HepG2 (cell line): ENCODE results near the gene PCLO.

ENCODE experiments used
- HMG20A ChIP-seq: IDR thresholded peaks from 2 replicates; pipeline ENCODE4 v1.6.1; 2016; ENCODE audit warnings: borderline replicate concordance
- HNRNPLL ChIP-seq: fragments of 200-400 bp; formaldehyde crosslinking; IDR thresholded peaks from 2 replicates; pipeline ENCODE4 v1.6.1; 2017; ENCODE audit warnings: mild to moderate bottlenecking, low read depth, low read length; ENCODE audit not compliant: poor library complexity, severe bottlenecking
- KDM4B ChIP-seq: sonication (generic); formaldehyde crosslinking; IDR thresholded peaks from 2 replicates; pipeline ENCODE4 v1.4.0; 2020; ENCODE audit warnings: missing genetic modification reagents
- KDM5A ChIP-seq: fragments of 200-600 bp; sonication (generic); IDR thresholded peaks from 2 replicates; pipeline ENCODE4 v1.7.0; 2018; ENCODE audit warnings: antibody characterized with exemption, mild to moderate bottlenecking, low read length, borderline replicate concordance
- MED1 ChIP-seq: sonication (generic); formaldehyde crosslinking; IDR thresholded peaks from 2 replicates; pipeline ENCODE4 v1.4.0; 2020; ENCODE audit warnings: missing genetic modification reagents
- MLLT10 ChIP-seq: sonication (generic); formaldehyde crosslinking; IDR thresholded peaks from 2 replicates; pipeline ENCODE4 v1.4.0; 2020; ENCODE audit warnings: missing genetic modification reagents
- SRSF1 ChIP-seq: fragments of 200-400 bp; formaldehyde crosslinking; optimal IDR thresholded peaks from 2 replicates; pipeline ENCODE3; 2017; ENCODE audit warnings: mild to moderate bottlenecking, low read depth, low read length, moderate library complexity
- THAP7 ChIP-seq: sonication (generic); formaldehyde crosslinking; IDR thresholded peaks from 2 replicates; pipeline ENCODE4 v1.8.1; 2023; ENCODE audit warnings: mild to moderate bottlenecking, missing genetic modification reagents
- ZNF274 ChIP-seq: sonication (generic); formaldehyde crosslinking; IDR thresholded peaks from 2 replicates; pipeline ENCODE4 v1.5.1; 2020; ENCODE audit warnings: mild to moderate bottlenecking, missing genetic modification reagents
- ZNF446 ChIP-seq: sonication (generic); formaldehyde crosslinking; IDR thresholded peaks from 2 replicates; pipeline ENCODE4 v1.5.0; 2020; ENCODE audit warnings: mild to moderate bottlenecking, missing genetic modification reagents
- TF ChIP-seq, protein P1 (sequence below): sonication (generic); formaldehyde crosslinking; IDR thresholded peaks from 2 replicates; pipeline ENCODE4 v1.5.0; 2020; ENCODE audit warnings: mild to moderate bottlenecking, missing genetic modification reagents, moderate library complexity
- TF ChIP-seq, protein P2 (sequence below), 2 experiments: sonication (generic) in 1 of 2; formaldehyde crosslinking in 1 of 2; IDR thresholded peaks; 2 replicates each; pipeline versions ENCODE4 v1.5.1 to v1.6.1; 2011 to 2020; ENCODE audit warnings: borderline replicate concordance in 1 of 2, low read depth in 1 of 2, low read length in 1 of 2, mild to moderate bottlenecking in 1 of 2, missing genetic modification reagents in 1 of 2, moderate library complexity in 1 of 2
- TF ChIP-seq, protein P3 (sequence below), 2 experiments: fragments of 450-650 bp in 1 of 2; sonication (generic) in 1 of 2; formaldehyde crosslinking in 1 of 2; IDR thresholded peaks; 2 replicates each; pipeline versions ENCODE4 v1.6.1 to v1.8.0; 2016 to 2022; ENCODE audit warnings: antibody characterized with exemption in 1 of 2, mild to moderate bottlenecking in 1 of 2, missing genetic modification reagents in 1 of 2

DNA sequence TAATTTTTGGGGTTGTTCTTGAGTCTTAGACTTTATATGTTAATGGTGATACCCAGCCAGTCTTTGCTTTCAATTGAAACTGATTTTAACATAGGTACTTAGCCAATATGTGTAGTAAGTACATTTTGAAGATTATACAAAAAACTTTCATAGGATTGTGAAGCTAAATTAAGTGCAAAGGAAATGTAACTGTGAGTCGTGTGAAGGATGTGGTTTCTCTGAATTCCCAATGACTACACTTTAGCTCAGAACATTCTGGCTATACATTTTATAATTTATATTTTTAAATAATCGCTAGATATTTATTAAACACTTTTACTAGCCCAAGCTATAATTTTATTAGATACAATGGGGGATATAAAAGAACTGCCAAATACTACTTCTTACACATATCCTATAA lies 359.3 kb downstream of the PCLO start:
- no peak for TF ChIP-seq HMG20A (CRISPR knock-in tag)
- TF ChIP-seq, protein P1, sequence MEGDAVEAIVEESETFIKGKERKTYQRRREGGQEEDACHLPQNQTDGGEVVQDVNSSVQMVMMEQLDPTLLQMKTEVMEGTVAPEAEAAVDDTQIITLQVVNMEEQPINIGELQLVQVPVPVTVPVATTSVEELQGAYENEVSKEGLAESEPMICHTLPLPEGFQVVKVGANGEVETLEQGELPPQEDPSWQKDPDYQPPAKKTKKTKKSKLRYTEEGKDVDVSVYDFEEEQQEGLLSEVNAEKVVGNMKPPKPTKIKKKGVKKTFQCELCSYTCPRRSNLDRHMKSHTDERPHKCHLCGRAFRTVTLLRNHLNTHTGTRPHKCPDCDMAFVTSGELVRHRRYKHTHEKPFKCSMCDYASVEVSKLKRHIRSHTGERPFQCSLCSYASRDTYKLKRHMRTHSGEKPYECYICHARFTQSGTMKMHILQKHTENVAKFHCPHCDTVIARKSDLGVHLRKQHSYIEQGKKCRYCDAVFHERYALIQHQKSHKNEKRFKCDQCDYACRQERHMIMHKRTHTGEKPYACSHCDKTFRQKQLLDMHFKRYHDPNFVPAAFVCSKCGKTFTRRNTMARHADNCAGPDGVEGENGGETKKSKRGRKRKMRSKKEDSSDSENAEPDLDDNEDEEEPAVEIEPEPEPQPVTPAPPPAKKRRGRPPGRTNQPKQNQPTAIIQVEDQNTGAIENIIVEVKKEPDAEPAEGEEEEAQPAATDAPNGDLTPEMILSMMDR (CRISPR knock-in tag) = no peak
- no peak for TF ChIP-seq MED1
- TF ChIP-seq ZNF446 (CRISPR knock-in tag) = no peak
- no peak for TF ChIP-seq THAP7 (CRISPR knock-in tag)
- no peak for TF ChIP-seq SRSF1
- TF ChIP-seq, protein P2, sequence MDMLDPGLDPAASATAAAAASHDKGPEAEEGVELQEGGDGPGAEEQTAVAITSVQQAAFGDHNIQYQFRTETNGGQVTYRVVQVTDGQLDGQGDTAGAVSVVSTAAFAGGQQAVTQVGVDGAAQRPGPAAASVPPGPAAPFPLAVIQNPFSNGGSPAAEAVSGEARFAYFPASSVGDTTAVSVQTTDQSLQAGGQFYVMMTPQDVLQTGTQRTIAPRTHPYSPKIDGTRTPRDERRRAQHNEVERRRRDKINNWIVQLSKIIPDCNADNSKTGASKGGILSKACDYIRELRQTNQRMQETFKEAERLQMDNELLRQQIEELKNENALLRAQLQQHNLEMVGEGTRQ (IDR thresholded peaks at IDR 0.05; ENCODE audit: low read depth, low read length) = no peak
- TF ChIP-seq, protein P2 (CRISPR knock-in tag; IDR thresholded peaks at IDR 0.05; ENCODE audit: borderline replicate concordance) = no peak
- no peak for TF ChIP-seq HNRNPLL
- TF ChIP-seq KDM4B (CRISPR knock-in tag) = no peak
- TF ChIP-seq, protein P3, sequence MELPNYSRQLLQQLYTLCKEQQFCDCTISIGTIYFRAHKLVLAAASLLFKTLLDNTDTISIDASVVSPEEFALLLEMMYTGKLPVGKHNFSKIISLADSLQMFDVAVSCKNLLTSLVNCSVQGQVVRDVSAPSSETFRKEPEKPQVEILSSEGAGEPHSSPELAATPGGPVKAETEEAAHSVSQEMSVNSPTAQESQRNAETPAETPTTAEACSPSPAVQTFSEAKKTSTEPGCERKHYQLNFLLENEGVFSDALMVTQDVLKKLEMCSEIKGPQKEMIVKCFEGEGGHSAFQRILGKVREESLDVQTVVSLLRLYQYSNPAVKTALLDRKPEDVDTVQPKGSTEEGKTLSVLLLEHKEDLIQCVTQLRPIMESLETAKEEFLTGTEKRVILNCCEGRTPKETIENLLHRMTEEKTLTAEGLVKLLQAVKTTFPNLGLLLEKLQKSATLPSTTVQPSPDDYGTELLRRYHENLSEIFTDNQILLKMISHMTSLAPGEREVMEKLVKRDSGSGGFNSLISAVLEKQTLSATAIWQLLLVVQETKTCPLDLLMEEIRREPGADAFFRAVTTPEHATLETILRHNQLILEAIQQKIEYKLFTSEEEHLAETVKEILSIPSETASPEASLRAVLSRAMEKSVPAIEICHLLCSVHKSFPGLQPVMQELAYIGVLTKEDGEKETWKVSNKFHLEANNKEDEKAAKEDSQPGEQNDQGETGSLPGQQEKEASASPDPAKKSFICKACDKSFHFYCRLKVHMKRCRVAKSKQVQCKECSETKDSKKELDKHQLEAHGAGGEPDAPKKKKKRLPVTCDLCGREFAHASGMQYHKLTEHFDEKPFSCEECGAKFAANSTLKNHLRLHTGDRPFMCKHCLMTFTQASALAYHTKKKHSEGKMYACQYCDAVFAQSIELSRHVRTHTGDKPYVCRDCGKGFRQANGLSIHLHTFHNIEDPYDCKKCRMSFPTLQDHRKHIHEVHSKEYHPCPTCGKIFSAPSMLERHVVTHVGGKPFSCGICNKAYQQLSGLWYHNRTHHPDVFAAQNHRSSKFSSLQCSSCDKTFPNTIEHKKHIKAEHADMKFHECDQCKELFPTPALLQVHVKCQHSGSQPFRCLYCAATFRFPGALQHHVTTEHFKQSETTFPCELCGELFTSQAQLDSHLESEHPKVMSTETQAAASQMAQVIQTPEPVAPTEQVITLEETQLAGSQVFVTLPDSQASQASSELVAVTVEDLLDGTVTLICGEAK (IDR thresholded peaks at IDR 0.05) = no peak
- TF ChIP-seq, protein P3 (CRISPR knock-in tag; IDR thresholded peaks at IDR 0.05) = no peak
- TF ChIP-seq KDM5A = no peak
- no peak for TF ChIP-seq MLLT10 (CRISPR knock-in tag)
- no peak for TF ChIP-seq ZNF274 (CRISPR knock-in tag)
